H1 (cell line): Measurements from ENCODE around the gene PTGDS. TPM values are rescaled to one million over a fixed set of nuclear protein-coding genes. Genes with fewer than 3 reads are reported as not detected.

Source experiments
- ASH2L ChIP-seq: fragments of 200-600, 300-600 bp; sonication (generic); IDR thresholded peaks from one replicate; pipeline ENCODE4 v1.7.1; 2017; ENCODE audit warnings: low read length
- ATF3 ChIP-seq: IDR thresholded peaks from 2 replicates; pipeline ENCODE4 v1.6.1; 2011; ENCODE audit warnings: low read depth, mild to moderate bottlenecking, low read length; ENCODE audit not compliant: insufficient read depth
- CHD7 ChIP-seq: fragments of 300-600 bp; sonication (generic); IDR thresholded peaks from 2 replicates; pipeline ENCODE4 v1.7.1; 2012; ENCODE audit warnings: low read length, moderate library complexity, mild to moderate bottlenecking, inconsistent platforms; ENCODE audit not compliant: insufficient replicate concordance
- CREB1 ChIP-seq: IDR thresholded peaks from 2 replicates; pipeline ENCODE4 v1.6.1; 2012; ENCODE audit warnings: inconsistent platforms
- CTBP2 ChIP-seq: IDR thresholded peaks from 2 replicates; pipeline ENCODE4 v1.7.0; 2011; ENCODE audit warnings: borderline replicate concordance, mild to moderate bottlenecking, moderate library complexity, mixed read lengths, low read length; ENCODE audit not compliant: insufficient read depth, insufficient read length
- POU5F1 ChIP-seq: IDR thresholded peaks from 2 replicates; pipeline ENCODE4 v1.6.1; 2011; ENCODE audit warnings: low read depth, mild to moderate bottlenecking, low read length, moderate library complexity
- SIRT6 ChIP-seq: IDR thresholded peaks from one replicate; pipeline ENCODE4 v1.7.1; 2012; ENCODE audit warnings: low read length, inconsistent platforms
- TBP ChIP-seq: IDR thresholded peaks from 2 replicates; pipeline ENCODE4 v1.6.1; 2011; ENCODE audit warnings: low read depth, low read length, improper control_type of control experiment
- YY1 ChIP-seq: IDR thresholded peaks from 2 replicates; pipeline ENCODE4 v1.6.1; 2011; ENCODE audit warnings: low read depth, mild to moderate bottlenecking, low read length
- ZNF274 ChIP-seq: IDR thresholded peaks from 2 replicates; pipeline ENCODE4 v1.7.0; 2012; ENCODE audit warnings: low read length, borderline replicate concordance; ENCODE audit errors: extremely low read depth
- polyA plus RNA-seq, 7 experiments: library from polyadenylated mRNA; depleted of rRNA in 3 of 7; stranded (reverse) in 5 of 7; unstranded in 2 of 7; fragments of >200 nt in 5 of 7; fragments of 200-250 nt in 2 of 7; gene quantifications; 1 replicate in 5 of 7; 2 replicates in 1 of 7; 4 replicates in 1 of 7; pipeline versions ENCODE4 v1.2.1 to v1.2.3, GENCODE V29; 2011 to 2013; ENCODE audit warnings: missing spikeins in 2 of 7, mixed read lengths in 2 of 7
- total RNA-seq: library from RNA; stranded (reverse); fragmentation: NEBNext Ultra II Directional; extraction: Animal tissue kit (Norgen Biotek cat#: 25700); gene quantifications from 2 replicates; pipeline ENCODE4 v1.2.1, GENCODE V29; 2021

Gene PTGDS
- total and polyA plus RNA-seq, 2 of the 8 experiments (the other 6 are each of a cell fraction or from before 2014, with no cell fraction given) = 1.7 to 2.3 TPM

GRCh38 chr9:136961279-136962065, 15.8 kb upstream of the PTGDS start (continued):
- TF ChIP-seq CHD7 = no peak
- TF ChIP-seq CREB1 = no peak
- TF ChIP-seq YY1 = no peak
- no peak for TF ChIP-seq CTBP2
- TF ChIP-seq POU5F1 = no peak
- TF ChIP-seq TBP = no peak
- TF ChIP-seq ZNF274 = no peak
- no peak for TF ChIP-seq ASH2L
- no peak for TF ChIP-seq SIRT6
- no peak for TF ChIP-seq ATF3
